ENCODE data around the gene MOV10.

DNA sequence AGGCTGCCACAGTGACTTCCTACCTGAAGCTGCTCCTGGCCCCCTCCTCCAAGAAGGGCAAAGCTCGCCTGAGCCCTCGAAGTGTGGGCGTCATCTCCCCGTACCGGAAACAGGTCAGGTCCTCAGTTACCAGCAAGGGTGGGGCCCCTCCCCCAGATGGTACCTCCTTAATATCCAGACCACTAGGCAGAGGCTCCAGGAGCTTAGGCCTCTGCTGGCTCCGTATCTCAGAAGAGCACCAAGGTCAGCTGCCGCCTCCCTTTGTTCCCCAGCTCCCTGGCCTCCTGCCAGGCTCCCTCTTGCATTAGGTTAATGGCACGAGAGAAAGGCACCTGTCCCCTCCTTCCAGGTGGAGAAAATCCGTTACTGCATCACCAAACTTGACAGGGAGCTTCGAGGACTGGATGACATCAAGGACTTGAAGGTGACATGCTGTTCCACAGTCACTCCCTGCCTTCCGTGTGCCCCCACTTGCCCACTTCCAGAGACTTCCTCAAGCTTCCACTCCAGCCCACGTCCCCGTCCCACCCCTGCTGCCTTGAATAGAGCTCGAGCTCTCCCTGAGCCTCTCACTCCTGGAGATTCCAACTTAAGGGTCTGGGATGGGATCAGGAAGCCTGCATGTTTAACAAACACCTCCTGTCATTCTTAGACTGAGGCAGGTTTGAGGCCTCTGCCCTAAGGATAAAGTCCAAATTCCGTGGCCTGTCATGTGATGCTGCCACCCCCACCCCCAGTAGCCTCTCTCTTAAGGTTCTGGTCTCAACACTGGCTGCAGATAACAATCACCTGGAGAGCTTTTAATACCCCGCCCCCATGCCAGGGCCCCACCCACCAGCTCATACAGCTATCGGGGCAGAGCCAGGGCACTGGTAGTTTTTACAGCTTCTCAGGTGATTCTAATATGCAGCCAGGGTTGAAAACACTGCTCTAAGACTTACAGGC, 24.2 kb downstream of the MOV10 start:
- TF ChIP-seq, protein P1, sequence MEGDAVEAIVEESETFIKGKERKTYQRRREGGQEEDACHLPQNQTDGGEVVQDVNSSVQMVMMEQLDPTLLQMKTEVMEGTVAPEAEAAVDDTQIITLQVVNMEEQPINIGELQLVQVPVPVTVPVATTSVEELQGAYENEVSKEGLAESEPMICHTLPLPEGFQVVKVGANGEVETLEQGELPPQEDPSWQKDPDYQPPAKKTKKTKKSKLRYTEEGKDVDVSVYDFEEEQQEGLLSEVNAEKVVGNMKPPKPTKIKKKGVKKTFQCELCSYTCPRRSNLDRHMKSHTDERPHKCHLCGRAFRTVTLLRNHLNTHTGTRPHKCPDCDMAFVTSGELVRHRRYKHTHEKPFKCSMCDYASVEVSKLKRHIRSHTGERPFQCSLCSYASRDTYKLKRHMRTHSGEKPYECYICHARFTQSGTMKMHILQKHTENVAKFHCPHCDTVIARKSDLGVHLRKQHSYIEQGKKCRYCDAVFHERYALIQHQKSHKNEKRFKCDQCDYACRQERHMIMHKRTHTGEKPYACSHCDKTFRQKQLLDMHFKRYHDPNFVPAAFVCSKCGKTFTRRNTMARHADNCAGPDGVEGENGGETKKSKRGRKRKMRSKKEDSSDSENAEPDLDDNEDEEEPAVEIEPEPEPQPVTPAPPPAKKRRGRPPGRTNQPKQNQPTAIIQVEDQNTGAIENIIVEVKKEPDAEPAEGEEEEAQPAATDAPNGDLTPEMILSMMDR (optimal IDR thresholded peaks at IDR 0.05 in 1 of 3, IDR thresholded peaks at IDR 0.05 in 1 of 3, conservative IDR thresholded peaks at IDR 0.05 in 1 of 3; ENCODE audit: extremely low read depth in 1 of 3, insufficient read depth in 2 of 3, low read length in 3 of 3): no peak
- no peak for TF ChIP-seq EZH2 (IDR thresholded peaks at IDR 0.05; ENCODE audit: low read length)
